ENCODE results near the gene GTPBP6. TPM values are rescaled to one million over a fixed set of nuclear protein-coding genes. Genes with fewer than 3 reads are reported as not detected.
"Not testable (repeated sequence)": the region's sequence is repeated elsewhere in the genome, so short reads cannot be mapped to it uniquely, and the experiment has no call there.

GTPBP6 gene
- total and polyA plus RNA-seq, 4 donors = 11.8 to 79.1 (median 59.6) TPM

DNA sequence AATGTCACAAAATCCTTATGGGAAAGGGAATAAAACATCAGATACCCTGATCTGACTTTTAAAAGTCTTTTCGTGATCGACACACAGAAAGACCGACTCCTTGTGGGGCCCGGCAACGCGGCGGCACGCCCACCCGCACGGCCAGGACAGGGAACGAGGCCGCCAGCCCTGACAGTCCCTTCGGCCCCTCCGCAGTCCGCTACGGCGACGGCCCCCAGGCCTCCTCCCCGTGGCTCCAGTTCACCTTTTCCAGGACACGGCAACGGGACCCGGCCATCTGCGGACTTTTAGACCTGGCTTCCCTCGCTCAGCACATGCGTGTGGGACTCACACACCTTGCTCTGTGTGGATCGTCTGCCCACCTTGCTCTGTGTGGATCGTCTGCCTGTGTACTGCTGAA, 33.6 kb upstream of the GTPBP6 start:
- TF ChIP-seq, protein P1, sequence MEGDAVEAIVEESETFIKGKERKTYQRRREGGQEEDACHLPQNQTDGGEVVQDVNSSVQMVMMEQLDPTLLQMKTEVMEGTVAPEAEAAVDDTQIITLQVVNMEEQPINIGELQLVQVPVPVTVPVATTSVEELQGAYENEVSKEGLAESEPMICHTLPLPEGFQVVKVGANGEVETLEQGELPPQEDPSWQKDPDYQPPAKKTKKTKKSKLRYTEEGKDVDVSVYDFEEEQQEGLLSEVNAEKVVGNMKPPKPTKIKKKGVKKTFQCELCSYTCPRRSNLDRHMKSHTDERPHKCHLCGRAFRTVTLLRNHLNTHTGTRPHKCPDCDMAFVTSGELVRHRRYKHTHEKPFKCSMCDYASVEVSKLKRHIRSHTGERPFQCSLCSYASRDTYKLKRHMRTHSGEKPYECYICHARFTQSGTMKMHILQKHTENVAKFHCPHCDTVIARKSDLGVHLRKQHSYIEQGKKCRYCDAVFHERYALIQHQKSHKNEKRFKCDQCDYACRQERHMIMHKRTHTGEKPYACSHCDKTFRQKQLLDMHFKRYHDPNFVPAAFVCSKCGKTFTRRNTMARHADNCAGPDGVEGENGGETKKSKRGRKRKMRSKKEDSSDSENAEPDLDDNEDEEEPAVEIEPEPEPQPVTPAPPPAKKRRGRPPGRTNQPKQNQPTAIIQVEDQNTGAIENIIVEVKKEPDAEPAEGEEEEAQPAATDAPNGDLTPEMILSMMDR (IDR thresholded peaks at IDR 0.05; ENCODE audit: control extremely low read depth, extremely low read depth) = no peak
- Histone ChIP-seq H3K27ac (ENCODE audit: low read depth in 1 of 2, low read length in 1 of 2) (no peak overlapping the region), H3K9ac (ENCODE audit: insufficient read depth in 1 of 2, low read length in 2 of 2) (no peak overlapping the region), H3K36me3 (ENCODE audit: control insufficient read depth in 4 of 4, insufficient read depth in 4 of 4, low read length in 4 of 4) (peaks cover 0 to 5% (median under 1%) of the 10 kb centered on the region in 4 donors), H3K9me3 (ENCODE audit: control insufficient read depth in 4 of 4, insufficient read depth in 3 of 4, low read length in 3 of 4) (no peaks in the 10 kb centered on the region), H3K27me3 (ENCODE audit: control insufficient read depth in 3 of 3, insufficient read depth in 3 of 3, low read length in 2 of 3) (no peaks in the 10 kb centered on the region), H3K4me3 (no peak overlapping the region), H3K4me1 (ENCODE audit: control insufficient read depth in 5 of 5, insufficient read depth in 5 of 5, low read length in 5 of 5) (no peaks in the 10 kb centered on the region)
- ATAC-seq (ENCODE audit: insufficient read depth, low FRiP score) (no peak), DNase-seq (no peak)
- 97% methylated on average over 27 of the region's 27 CpGs for WGBS, 2 donors

DNA sequence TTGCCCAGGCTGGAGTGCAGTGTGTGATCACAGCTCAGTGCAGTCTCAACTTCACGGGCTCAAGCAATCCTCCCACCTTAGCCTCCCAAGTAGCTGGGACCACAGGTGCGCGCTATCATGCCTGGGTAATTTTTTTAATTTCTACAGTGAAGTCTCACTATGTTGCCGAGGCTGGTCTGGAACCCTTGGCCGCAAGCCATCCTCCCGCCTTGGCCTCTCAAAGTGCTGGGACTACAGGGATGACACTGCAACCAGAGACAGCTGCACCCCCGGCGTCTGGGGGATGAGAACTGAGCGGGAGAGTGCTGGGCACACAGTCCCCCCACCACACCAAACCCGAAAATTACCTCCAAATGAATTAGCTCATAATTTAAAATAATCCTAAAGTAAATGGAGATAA, 33.1 kb upstream of the GTPBP6 start:
- H3K4me1 ChIP-seq (ENCODE audit: control insufficient read depth in 5 of 5, insufficient read depth in 5 of 5, low read length in 5 of 5) = no peaks in the 10 kb centered on the region
- WGBS, 2 donors = 97% methylated on average over 10 of the region's 10 CpGs
- no peak for DNase-seq
- TF ChIP-seq, protein P1 (IDR thresholded peaks at IDR 0.05; ENCODE audit: control extremely low read depth, extremely low read depth) = no peak
- H3K9ac ChIP-seq (ENCODE audit: insufficient read depth in 1 of 2, low read length in 2 of 2) = no peak overlapping the region
- no peaks in the 10 kb centered on the region for H3K9me3 ChIP-seq (ENCODE audit: control insufficient read depth in 4 of 4, insufficient read depth in 3 of 4, low read length in 3 of 4)
- no peak for ATAC-seq (ENCODE audit: insufficient read depth, low FRiP score)
- no peak overlapping the region for H3K4me3 ChIP-seq
- no peaks in the 10 kb centered on the region for H3K27me3 ChIP-seq (ENCODE audit: control insufficient read depth in 3 of 3, insufficient read depth in 3 of 3, low read length in 2 of 3)
- peaks cover 0 to 7% (median 5%) of the 10 kb centered on the region in 4 donors for H3K36me3 ChIP-seq (ENCODE audit: control insufficient read depth in 4 of 4, insufficient read depth in 4 of 4, low read length in 4 of 4)
- no peak overlapping the region for H3K27ac ChIP-seq (ENCODE audit: low read depth in 1 of 2, low read length in 1 of 2)

DNA sequence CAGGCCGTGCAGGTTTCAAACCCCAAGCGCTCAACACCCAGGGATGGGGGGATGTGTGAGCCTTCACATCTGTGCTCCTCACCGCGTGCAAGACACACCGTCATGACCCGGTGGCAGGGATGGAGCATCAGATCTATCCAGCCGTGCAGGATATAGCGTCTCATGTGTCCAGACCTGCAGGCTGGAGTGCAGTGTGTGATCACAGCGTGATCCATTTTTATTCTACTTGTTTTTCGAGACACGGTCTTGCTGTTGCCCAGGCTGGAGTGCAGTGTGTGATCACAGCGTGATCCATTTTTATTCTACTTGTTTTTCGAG, 32.7 kb upstream of the GTPBP6 start:
- not testable (repeated sequence) for H3K9me3 ChIP-seq (ENCODE audit: control insufficient read depth in 4 of 4, insufficient read depth in 3 of 4, low read length in 3 of 4); H3K36me3 ChIP-seq (ENCODE audit: control insufficient read depth in 4 of 4, insufficient read depth in 4 of 4, low read length in 4 of 4); ATAC-seq (ENCODE audit: insufficient read depth, low FRiP score); H3K4me3 ChIP-seq; H3K4me1 ChIP-seq (ENCODE audit: control insufficient read depth in 5 of 5, insufficient read depth in 5 of 5, low read length in 5 of 5); H3K27me3 ChIP-seq (ENCODE audit: control insufficient read depth in 3 of 3, insufficient read depth in 3 of 3, low read length in 2 of 3); H3K9ac ChIP-seq (ENCODE audit: insufficient read depth in 1 of 2, low read length in 2 of 2); DNase-seq; H3K27ac ChIP-seq (ENCODE audit: low read depth in 1 of 2, low read length in 1 of 2)
- WGBS, 2 donors = 96% methylated on average over 11 of the region's 13 CpGs

DNA sequence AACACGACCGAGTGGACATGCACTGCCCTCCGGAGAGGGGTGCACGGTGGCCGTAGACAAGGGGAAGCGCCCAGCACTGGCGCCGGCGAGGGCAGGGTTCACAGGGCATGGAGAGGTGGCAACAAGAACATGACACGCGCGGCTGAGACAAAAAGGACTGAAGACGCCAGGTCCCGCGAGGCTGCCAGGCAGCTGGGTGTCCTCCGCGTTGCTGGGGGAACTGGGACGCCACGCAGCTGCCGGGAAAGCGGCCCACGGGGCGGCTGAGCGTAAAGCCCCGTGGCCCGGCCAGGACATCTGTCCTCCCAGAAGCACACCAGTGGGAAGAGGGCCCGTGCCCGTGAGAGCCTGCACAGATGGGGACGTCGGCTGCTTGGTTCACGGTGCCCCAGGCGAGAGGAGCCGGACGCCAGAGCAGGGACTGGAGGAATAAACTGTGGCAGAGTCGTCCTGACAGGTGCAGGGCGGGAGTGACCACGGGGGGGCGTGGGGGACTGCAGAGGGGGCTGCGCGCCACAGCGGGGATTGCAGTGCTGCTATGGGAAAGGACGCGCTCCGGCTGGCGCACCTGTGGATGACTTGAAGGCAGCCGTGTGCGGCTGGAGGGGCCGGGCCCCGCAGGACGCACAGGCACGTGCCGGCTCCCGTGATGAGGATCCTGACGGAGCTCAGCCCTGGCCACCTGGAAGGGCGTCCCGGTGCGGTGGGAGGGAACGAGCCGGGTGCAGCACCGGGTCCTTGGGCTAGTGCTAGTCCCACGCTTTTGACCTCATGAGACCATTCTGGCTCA, 32.1 kb upstream of the GTPBP6 start:
- Histone ChIP-seq H3K27ac (ENCODE audit: low read depth in 1 of 2, low read length in 1 of 2) (no peak overlapping the region), H3K9ac (ENCODE audit: insufficient read depth in 1 of 2, low read length in 2 of 2) (no peak overlapping the region), H3K4me1 (ENCODE audit: control insufficient read depth in 5 of 5, insufficient read depth in 5 of 5, low read length in 5 of 5) (no peaks in the 10 kb centered on the region), H3K27me3 (ENCODE audit: control insufficient read depth in 3 of 3, insufficient read depth in 3 of 3, low read length in 2 of 3) (no peaks in the 10 kb centered on the region), H3K36me3 (ENCODE audit: control insufficient read depth in 4 of 4, insufficient read depth in 4 of 4, low read length in 4 of 4) (peaks cover 0 to 9% (median 5%) of the 10 kb centered on the region in 4 donors), H3K4me3 (no peak overlapping the region), H3K9me3 (ENCODE audit: control insufficient read depth in 4 of 4, insufficient read depth in 3 of 4, low read length in 3 of 4) (peaks cover 0 to 2% (median 0%) of the 10 kb centered on the region in 4 donors)
- DNase-seq = no peak
- TF ChIP-seq, protein P1 (IDR thresholded peaks at IDR 0.05; ENCODE audit: control extremely low read depth, extremely low read depth) = no peak
- WGBS, 2 donors = 96% methylated on average over 61 of the region's 61 CpGs
- no peak for ATAC-seq (ENCODE audit: insufficient read depth, low FRiP score)

Measured in lung (tissue), 12 donors.